ENCODE data around the gene PCSK4. TPM values are rescaled to one million over a fixed set of nuclear protein-coding genes. Genes with fewer than 3 reads are reported as not detected.

The PCSK4 gene
- total RNA-seq, 1 experiment from 2014 or later: 9.1 TPM

GRCh38 chr19:1497578-1498235, 7.6 kb upstream of the PCSK4 start:
- peaks cover 7 to 16% of the 10 kb centered on the region in 2 experiments for H3K9me3 Mint-ChIP-seq
- H4K8ac ChIP-seq (replicated peaks; ENCODE audit: insufficient read length, low read depth, low read length): no peak overlapping the region
- H3K4me2 ChIP-seq (ENCODE audit: insufficient read depth, insufficient read length, low read length): no peak overlapping the region
- H3K4me3 Mint-ChIP-seq: no peak overlapping the region
- no peaks in the 10 kb centered on the region for H3K79me2 ChIP-seq (ENCODE audit: insufficient read depth, low read length)
- no peak overlapping the region for H4K91ac ChIP-seq (ENCODE audit: insufficient read length, low read depth, low read length)
- H4K20me1 ChIP-seq (ENCODE audit: control insufficient read depth, insufficient read depth, insufficient read length): no peaks in the 10 kb centered on the region
- no peaks in the 10 kb centered on the region for H3K27me3 ChIP-seq (ENCODE audit: insufficient read depth, low read length)
- H3K79me1 ChIP-seq (ENCODE audit: insufficient read depth, low read depth, low read length, poor library complexity, severe bottlenecking): no peaks in the 10 kb centered on the region
- H3K4me1 ChIP-seq (ENCODE audit: insufficient read depth, low read length): no peaks in the 10 kb centered on the region
- no peak overlapping the region; the same call in 1 of the 2 replicates for H3K14ac ChIP-seq (ENCODE audit: insufficient read depth, low read length)
- H3K23ac ChIP-seq (ENCODE audit: insufficient read length, low read depth, low read length): no peak overlapping the region
- H2BK12ac ChIP-seq (ENCODE audit: insufficient read length, low read depth, low read length): no peak overlapping the region
- H3K9me3 ChIP-seq (ENCODE audit: control insufficient read depth, low read depth, low read length): no peaks in the 10 kb centered on the region
- H3K27ac ChIP-seq (ENCODE audit: insufficient read length, low read depth, low read length): no peak overlapping the region
- no peak for TF ChIP-seq CTCF (conservative IDR thresholded peaks at IDR 0.05)
- H3K27ac Mint-ChIP-seq: peak overlapping the region in 1 of 3 experiments; percentile 94; a peak in 1 of 7 replicates
- H3K9ac ChIP-seq (ENCODE audit: extremely low read depth, insufficient read length, low read length): no peak overlapping the region
- peaks cover 0 to 11% of the 10 kb centered on the region in 2 experiments; a peak in 1 of 4 replicates for H3K4me1 Mint-ChIP-seq
- WGBS (ENCODE audit: extremely low coverage, insufficient read length, low lambda C conversion rate): no CpG with 5 or more reads among the region's 25 CpGs
- no peak overlapping the region for H4K5ac ChIP-seq (ENCODE audit: insufficient read length, low read depth, low read length)
- H2AK5ac ChIP-seq (ENCODE audit: insufficient read length, low read length): no peak overlapping the region
- H2BK15ac ChIP-seq (ENCODE audit: low read depth, low read length): no peak overlapping the region
- H2BK20ac ChIP-seq (ENCODE audit: low read depth, low read length, poor library complexity, severe bottlenecking): no peak overlapping the region
- H3K56ac ChIP-seq (ENCODE audit: insufficient read length, low read depth, low read length): no peak overlapping the region
- no peak overlapping the region for H2AFZ ChIP-seq (ENCODE audit: low read length)
- H3K18ac ChIP-seq (ENCODE audit: insufficient read length, low read depth, low read length): no peak overlapping the region
- H3T11ph ChIP-seq (ENCODE audit: low read length): no peak overlapping the region
- no peak overlapping the region for H2BK120ac ChIP-seq (ENCODE audit: low read depth, low read length, poor library complexity, severe bottlenecking)
- H2BK5ac ChIP-seq (ENCODE audit: insufficient read length, low read length): no peak overlapping the region
- no peak overlapping the region for H3K4ac ChIP-seq (ENCODE audit: low read depth, low read length)
- no peaks in the 10 kb centered on the region for H3K36me3 Mint-ChIP-seq (ENCODE audit: insufficient read depth in 1 of 3, low read depth in 3 of 3)
- no peaks in the 10 kb centered on the region for H3K23me2 ChIP-seq (ENCODE audit: insufficient read length, low read depth, low read length, poor library complexity, severe bottlenecking)
- H3K27me3 Mint-ChIP-seq (ENCODE audit: low read depth): peaks cover 66% of the 10 kb centered on the region
- DNase-seq: no peak
